Endothelial cell of umbilical vein (primary cell): Measurements from ENCODE around the gene RARA. TPM values are rescaled to one million over a fixed set of nuclear protein-coding genes. Genes with fewer than 3 reads are reported as not detected.
A peak's percentile ranks its signal among the peaks of the same experiment; 100 is the strongest.

Source experiments
- BruUV-seq: library from RNA; stranded (reverse); fragments of 400-500 nt; replicated peaks from 2 replicates; lab custom pipeline; 2021; lab: Mats Ljungman, UMichigan
- CTCF ChIA-PET: fragments of 300-600, 350-600 bp; sonication (Branson Sonifier 250); formaldehyde crosslinking; loops from one replicate; lab custom pipeline; 2021; ENCODE audit warnings: antibody characterized with exemption, inconsistent platforms; lab: Charles Lee
- POLR2A ChIA-PET: fragments of 300-600, 350-600 bp; sonication (Branson Sonifier 250); formaldehyde crosslinking; loops from one replicate; lab custom pipeline; 2021; ENCODE audit warnings: antibody characterized with exemption, inconsistent platforms; lab: Charles Lee
- DNase-seq: peaks from one replicate; pipeline ENCODE4 v3.0.0-alpha.2; 2011; ENCODE audit warnings: low read depth, low spot score
- FAIRE-seq: peaks from 2 replicates; lab custom pipeline; 2011; peaks lifted over from hg19 to GRCh38; lab: Jason Lieb, UNC
- H2AFZ ChIP-seq: 2 replicates; pipeline ENCODE4 v1.6.0; 2012; ENCODE audit warnings: low read depth, low read length, control low read depth, inconsistent platforms
- H3K27ac ChIP-seq: 2 replicates; pipeline ENCODE4 v1.5.1; 2011; ENCODE audit warnings: low read depth, mild to moderate bottlenecking, control low read depth, low read length, moderate library complexity; ENCODE audit not compliant: insufficient read depth
- H3K27me3 ChIP-seq, 2 experiments: 2 replicates each; pipeline versions ENCODE4 v1.6.0 to v1.6.1; 2011; ENCODE audit warnings: low read length in 2 of 2, mixed read lengths in 1 of 2; ENCODE audit not compliant: control insufficient read depth in 2 of 2, insufficient read depth in 2 of 2
- H3K36me3 ChIP-seq, 2 experiments: 2 replicates in 1 of 2; 3 replicates in 1 of 2; pipeline ENCODE4 v1.5.1; 2011; ENCODE audit warnings: low read length in 2 of 2, mild to moderate bottlenecking in 1 of 2, moderate library complexity in 1 of 2; ENCODE audit not compliant: control insufficient read depth in 2 of 2, insufficient read depth in 2 of 2; ENCODE audit errors: extremely low read depth in 1 of 2
- H3K4me1 ChIP-seq: 3 replicates; pipeline ENCODE4 v1.5.1; 2011; ENCODE audit warnings: mild to moderate bottlenecking, low read length; ENCODE audit not compliant: control insufficient read depth, insufficient read depth; ENCODE audit errors: extremely low read depth
- H3K4me2 ChIP-seq: 2 replicates; pipeline ENCODE4 v1.6.1; 2011; ENCODE audit warnings: low read length, control low read depth, mixed read lengths; ENCODE audit not compliant: insufficient read depth
- H3K4me3 ChIP-seq, 3 experiments: fragments of 200-600 bp in 1 of 3; sonication (generic), shearing (Covaris generic) in 1 of 3; replicated peaks in 1 of 3; 2 replicates each; pipeline ENCODE4 v1.5.1; 2011 to 2016; ENCODE audit warnings: control low read depth in 3 of 3, low read length in 3 of 3, mild to moderate bottlenecking in 2 of 3, inconsistent platforms in 1 of 3, low read depth in 1 of 3, moderate library complexity in 1 of 3; ENCODE audit not compliant: insufficient read depth in 1 of 3
- H3K79me2 ChIP-seq: 2 replicates; pipeline ENCODE4 v1.6.0; 2012; ENCODE audit warnings: low read length, inconsistent platforms; ENCODE audit not compliant: control insufficient read depth, insufficient read depth
- H3K9ac ChIP-seq: replicated peaks from 2 replicates; pipeline ENCODE3; 2011; ENCODE audit warnings: low read length, control low read depth; ENCODE audit not compliant: insufficient read depth; ENCODE audit errors: extremely low read depth
- H3K9me1 ChIP-seq: replicated peaks from 3 replicates; pipeline ENCODE4 v1.6.0; 2011; ENCODE audit warnings: mild to moderate bottlenecking, low read length; ENCODE audit not compliant: control insufficient read depth, insufficient read depth; ENCODE audit errors: extremely low read depth
- H3K9me3 ChIP-seq: replicated peaks from 2 replicates; pipeline ENCODE4 v1.5.1; 2012; ENCODE audit warnings: low read length, inconsistent platforms; ENCODE audit not compliant: control insufficient read depth, insufficient read depth
- H4K20me1 ChIP-seq: replicated peaks from 2 replicates; pipeline ENCODE3; 2011; ENCODE audit warnings: mild to moderate bottlenecking, low read length; ENCODE audit not compliant: control insufficient read depth, insufficient read depth; ENCODE audit errors: extremely low read depth
- EZH2 ChIP-seq: IDR thresholded peaks from 2 replicates; pipeline ENCODE4 v1.6.1; 2012; ENCODE audit warnings: borderline replicate concordance, low read depth, mild to moderate bottlenecking, moderate library complexity, low read length, inconsistent platforms; ENCODE audit not compliant: severe bottlenecking
- FOS ChIP-seq: IDR thresholded peaks from 2 replicates; pipeline ENCODE4 v1.6.1; 2011; ENCODE audit warnings: mild to moderate bottlenecking, low read length, moderate library complexity, borderline replicate concordance; ENCODE audit not compliant: insufficient read depth
- GATA2 ChIP-seq: IDR thresholded peaks from 2 replicates; pipeline ENCODE4 v1.7.0; 2011; ENCODE audit warnings: low read depth, mild to moderate bottlenecking, moderate library complexity, mixed read lengths, low read length; ENCODE audit not compliant: insufficient read length, insufficient read depth
- JUN ChIP-seq: IDR thresholded peaks from 2 replicates; pipeline ENCODE4 v1.6.1; 2011; ENCODE audit warnings: borderline replicate concordance, low read depth; ENCODE audit not compliant: insufficient read length, insufficient read depth
- MYC ChIP-seq: IDR thresholded peaks from one replicate; pipeline ENCODE4 v1.6.1; 2011; ENCODE audit warnings: mild to moderate bottlenecking, low read depth, low read length
- POLR2A ChIP-seq: IDR thresholded peaks from 2 replicates; pipeline ENCODE4 v1.6.1; 2012; ENCODE audit warnings: low read depth, mild to moderate bottlenecking, control low read depth, low read length
- POLR2AphosphoS5 ChIP-seq: IDR thresholded peaks from 2 replicates; pipeline ENCODE4 v1.6.1; 2012; ENCODE audit warnings: low read depth, mild to moderate bottlenecking, control low read depth, low read length, moderate library complexity; ENCODE audit not compliant: insufficient read depth
- dilution Hi-C: fragments of 300-500 bp; cut with MboI; formaldehyde crosslinking; loops from one replicate; pipeline ENCODE4 v1.15.0; 2019; ENCODE audit warnings: low sequenced_read_pairs; ENCODE audit not compliant: extremely low pct_ligation_motif_present
- intact Hi-C: fragments of 100-400 bp; cut with micrococcal nuclease; formaldehyde crosslinking; loops from one replicate; pipeline ENCODE4 v1.10.0; 2022
- polyA plus RNA-seq, 4 experiments: library from polyadenylated mRNA; depleted of rRNA in 3 of 4; stranded (reverse) in 3 of 4; unstranded in 1 of 4; fragments of >200 nt; gene quantifications; 2 replicates each; pipeline versions ENCODE4 v1.2.1 to v1.2.3, GENCODE V29; 2011 to 2012; ENCODE audit warnings: missing spikeins in 1 of 4
- total RNA-seq: library from RNA; stranded (reverse); gene quantifications from 2 replicates; pipeline ENCODE4 v1.2.3, GENCODE V29; 2021
- TF ChIP-seq, protein P1 (sequence below), 2 donors: IDR thresholded peaks; 1 replicate in 1 of 2; 2 replicates in 1 of 2; pipeline ENCODE4 v1.5.1; 2011; ENCODE audit warnings: low read length in 2 of 2, mild to moderate bottlenecking in 2 of 2, moderate library complexity in 2 of 2, control low read depth in 1 of 2, inconsistent platforms in 1 of 2, low read depth in 1 of 2; ENCODE audit not compliant: insufficient read depth in 1 of 2; ENCODE audit errors: extremely low read depth in 1 of 2
- TF ChIP-seq, protein P2 (sequence below): IDR thresholded peaks from 2 replicates; pipeline ENCODE4 v1.6.1; 2011; ENCODE audit not compliant: insufficient read depth, insufficient read length

Gene RARA
- total and polyA plus RNA-seq, 2 donors (not counting 3 experiments of a cell fraction or from before 2014, with no cell fraction given) = 11.9 to 37.8 TPM

DNA sequence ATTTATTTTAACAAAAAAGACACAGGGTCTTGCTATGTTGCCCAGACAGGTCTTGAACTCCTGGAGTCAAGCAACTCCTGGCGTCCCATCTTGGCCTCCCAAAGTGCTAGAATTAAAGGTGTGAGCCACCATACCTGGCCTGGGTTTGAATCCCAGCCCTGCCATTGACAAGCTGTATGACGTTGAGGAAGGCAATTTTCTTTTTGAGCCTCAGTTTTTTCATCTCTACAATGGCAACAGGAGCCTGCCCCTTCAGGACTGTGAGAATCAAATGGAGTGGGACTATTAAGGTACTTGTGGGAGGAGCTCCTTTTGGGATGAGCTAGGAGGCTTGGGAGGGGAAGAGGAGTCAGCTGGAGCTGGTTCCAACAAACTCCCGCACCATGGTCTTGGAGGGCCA lies 6.2 kb downstream of the RARA start:
- H3K9ac ChIP-seq = no peak overlapping the region
- H4K20me1 ChIP-seq = no peaks in the 10 kb centered on the region
- no peaks in the 10 kb centered on the region for H3K36me3 ChIP-seq
- FAIRE-seq = peak; percentile 63
- peak overlapping the region; percentile 46 for H3K27ac ChIP-seq
- no peaks in the 10 kb centered on the region for H3K9me1 ChIP-seq
- dilution Hi-C loops = no loop called here
- ChIA-PET CTCF (interaction anchor here (6.0 to 6.9 kb wide), 3 partner anchors 11 to 40 kb away, joined by 54 to 109 read pairs (median 107); no protein-coding TSS in a partner anchor), POLR2A (no interaction called here)
- intact Hi-C loops = no loop called here
- no peak for DNase-seq
- H3K9me3 ChIP-seq = no peaks in the 10 kb centered on the region
- H3K4me3 ChIP-seq = no peak overlapping the region
- peaks cover 21% of the 10 kb centered on the region for H3K79me2 ChIP-seq
- no TSS peak for BruUV-seq
- H3K4me2 ChIP-seq = no peak overlapping the region
- H3K27me3 ChIP-seq = no peaks in the 10 kb centered on the region
- TF ChIP-seq MYC (no peak), EZH2 (no peak), POLR2AphosphoS5 (no peak), JUN (no peak), FOS (no peak), GATA2 (no peak), POLR2A (no peak)
- TF ChIP-seq, protein P1, sequence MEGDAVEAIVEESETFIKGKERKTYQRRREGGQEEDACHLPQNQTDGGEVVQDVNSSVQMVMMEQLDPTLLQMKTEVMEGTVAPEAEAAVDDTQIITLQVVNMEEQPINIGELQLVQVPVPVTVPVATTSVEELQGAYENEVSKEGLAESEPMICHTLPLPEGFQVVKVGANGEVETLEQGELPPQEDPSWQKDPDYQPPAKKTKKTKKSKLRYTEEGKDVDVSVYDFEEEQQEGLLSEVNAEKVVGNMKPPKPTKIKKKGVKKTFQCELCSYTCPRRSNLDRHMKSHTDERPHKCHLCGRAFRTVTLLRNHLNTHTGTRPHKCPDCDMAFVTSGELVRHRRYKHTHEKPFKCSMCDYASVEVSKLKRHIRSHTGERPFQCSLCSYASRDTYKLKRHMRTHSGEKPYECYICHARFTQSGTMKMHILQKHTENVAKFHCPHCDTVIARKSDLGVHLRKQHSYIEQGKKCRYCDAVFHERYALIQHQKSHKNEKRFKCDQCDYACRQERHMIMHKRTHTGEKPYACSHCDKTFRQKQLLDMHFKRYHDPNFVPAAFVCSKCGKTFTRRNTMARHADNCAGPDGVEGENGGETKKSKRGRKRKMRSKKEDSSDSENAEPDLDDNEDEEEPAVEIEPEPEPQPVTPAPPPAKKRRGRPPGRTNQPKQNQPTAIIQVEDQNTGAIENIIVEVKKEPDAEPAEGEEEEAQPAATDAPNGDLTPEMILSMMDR (IDR thresholded peaks at IDR 0.05; ENCODE audit: extremely low read depth in 1 of 2, insufficient read depth in 1 of 2, low read depth in 1 of 2, low read length in 2 of 2) = no peak
- TF ChIP-seq, protein P2, sequence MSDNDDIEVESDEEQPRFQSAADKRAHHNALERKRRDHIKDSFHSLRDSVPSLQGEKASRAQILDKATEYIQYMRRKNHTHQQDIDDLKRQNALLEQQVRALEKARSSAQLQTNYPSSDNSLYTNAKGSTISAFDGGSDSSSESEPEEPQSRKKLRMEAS = no peak
- H3K4me1 ChIP-seq = peaks cover 66% of the 10 kb centered on the region
- no peak overlapping the region for H2AFZ ChIP-seq
